Lower leg skin (tissue), 3 donors: ENCODE results near the gene IFNA17.
"Not testable (repeated sequence)": the region's sequence is repeated elsewhere in the genome, so short reads cannot be mapped to it uniquely, and the experiment has no call there.

Experiments
- POLR2A ChIP-seq, 2 donors: fragments of 450-650 bp; IDR thresholded peaks; one replicate each; pipeline ENCODE4 v1.6.1; 2016 to 2017; ENCODE audit warnings: antibody characterized with exemption in 2 of 2, mild to moderate bottlenecking in 1 of 2, moderate library complexity in 1 of 2
- TF ChIP-seq, protein P1 (sequence below), 3 donors: fragments of 450-650 bp; IDR thresholded peaks; one replicate each; pipeline ENCODE4 v1.5.1; 2016; ENCODE audit warnings: antibody characterized with exemption in 3 of 3, mild to moderate bottlenecking in 3 of 3, moderate library complexity in 2 of 3

DNA sequence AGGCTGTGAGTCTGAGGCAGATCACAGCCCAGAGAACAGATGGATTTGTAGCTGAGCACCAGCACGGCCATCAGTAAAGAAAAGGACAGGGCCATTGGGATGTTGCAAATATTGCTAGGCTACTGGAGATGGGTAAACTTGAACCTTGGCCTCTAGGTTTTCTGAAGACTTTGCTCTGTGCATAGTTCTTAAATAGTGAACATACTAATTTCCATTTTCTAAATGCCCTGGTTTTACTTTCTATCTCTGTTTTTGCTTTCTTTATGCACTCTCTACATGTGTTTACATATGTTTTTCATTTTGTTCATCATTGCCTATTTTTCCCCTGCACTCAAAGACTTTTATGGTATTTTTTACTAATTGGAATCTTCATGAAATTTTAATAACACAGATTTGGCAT lies 10.8 kb downstream of the IFNA17 start, which contains the start of gene IFNA16:
- TF ChIP-seq, protein P1, sequence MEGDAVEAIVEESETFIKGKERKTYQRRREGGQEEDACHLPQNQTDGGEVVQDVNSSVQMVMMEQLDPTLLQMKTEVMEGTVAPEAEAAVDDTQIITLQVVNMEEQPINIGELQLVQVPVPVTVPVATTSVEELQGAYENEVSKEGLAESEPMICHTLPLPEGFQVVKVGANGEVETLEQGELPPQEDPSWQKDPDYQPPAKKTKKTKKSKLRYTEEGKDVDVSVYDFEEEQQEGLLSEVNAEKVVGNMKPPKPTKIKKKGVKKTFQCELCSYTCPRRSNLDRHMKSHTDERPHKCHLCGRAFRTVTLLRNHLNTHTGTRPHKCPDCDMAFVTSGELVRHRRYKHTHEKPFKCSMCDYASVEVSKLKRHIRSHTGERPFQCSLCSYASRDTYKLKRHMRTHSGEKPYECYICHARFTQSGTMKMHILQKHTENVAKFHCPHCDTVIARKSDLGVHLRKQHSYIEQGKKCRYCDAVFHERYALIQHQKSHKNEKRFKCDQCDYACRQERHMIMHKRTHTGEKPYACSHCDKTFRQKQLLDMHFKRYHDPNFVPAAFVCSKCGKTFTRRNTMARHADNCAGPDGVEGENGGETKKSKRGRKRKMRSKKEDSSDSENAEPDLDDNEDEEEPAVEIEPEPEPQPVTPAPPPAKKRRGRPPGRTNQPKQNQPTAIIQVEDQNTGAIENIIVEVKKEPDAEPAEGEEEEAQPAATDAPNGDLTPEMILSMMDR (IDR thresholded peaks at IDR 0.05): not testable (repeated sequence)
- TF ChIP-seq POLR2A (IDR thresholded peaks at IDR 0.05): not testable (repeated sequence)
